ENCODE data around the gene HAPSTR1.
"Not testable (repeated sequence)": the region's sequence is repeated elsewhere in the genome, so short reads cannot be mapped to it uniquely, and the experiment has no call there.

Gene HAPSTR1

DNA sequence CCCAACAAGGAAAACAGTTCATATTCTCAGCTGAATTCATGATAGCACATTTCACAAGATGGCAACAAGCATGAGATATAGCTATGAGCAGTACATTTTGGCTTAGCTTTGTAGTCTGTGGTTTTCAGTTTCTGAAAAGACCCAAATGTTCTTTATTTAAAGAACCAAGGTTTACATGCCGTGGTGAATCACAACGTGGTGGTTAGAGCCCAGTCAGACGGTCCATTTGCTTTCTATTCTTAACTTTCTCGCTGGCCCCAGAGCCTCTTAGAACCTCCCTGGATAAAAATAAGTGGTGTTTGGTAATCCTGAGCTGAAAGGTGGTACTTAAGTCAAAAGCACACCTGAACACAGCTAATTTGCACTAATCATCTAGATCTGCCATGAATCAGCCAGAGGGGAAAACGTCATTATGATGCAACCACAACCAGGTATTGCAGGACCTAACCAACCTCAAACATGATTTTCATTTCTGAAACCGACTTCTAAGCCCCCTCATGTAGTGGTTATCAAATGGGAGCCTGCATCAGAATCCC is 18.6 kb upstream of the HAPSTR1 start:
- DNase-seq = no peak

DNA sequence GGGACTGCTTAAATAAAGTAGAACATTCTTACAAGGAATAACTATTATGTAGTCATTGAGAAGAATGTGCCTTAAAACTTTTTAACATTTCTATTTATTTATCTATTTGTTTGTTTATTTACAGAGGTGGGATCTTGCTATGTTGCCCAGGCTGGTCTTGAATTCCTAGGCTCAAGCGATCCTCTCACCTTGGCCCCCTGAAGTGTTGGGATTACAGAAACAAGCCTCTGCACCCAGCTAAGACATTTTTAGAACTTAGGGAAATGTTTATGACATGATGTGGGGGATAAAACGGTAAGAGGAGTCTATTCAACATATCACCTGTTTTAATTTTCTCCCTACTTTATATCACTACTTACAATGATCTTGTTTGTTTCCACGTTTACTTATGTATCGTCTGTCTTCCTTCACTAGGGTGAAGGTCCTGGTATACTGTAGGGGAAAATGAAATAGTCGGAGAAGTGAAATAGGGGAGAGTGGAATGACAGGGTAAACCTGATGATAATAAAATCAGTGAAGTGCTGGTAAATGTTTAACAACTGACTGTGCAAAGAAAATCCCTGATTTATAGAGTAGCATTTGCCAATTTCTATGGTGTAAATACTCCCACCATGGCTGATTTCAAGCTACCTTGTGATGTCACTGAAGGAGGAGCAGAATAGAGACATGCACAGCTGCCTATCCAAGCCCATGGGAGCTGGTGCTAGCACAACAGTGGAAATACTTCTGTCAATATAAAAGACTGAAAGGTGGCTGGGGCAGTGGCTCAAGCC is 16.0 kb upstream of the HAPSTR1 start:
- DNase-seq = no peak

DNA sequence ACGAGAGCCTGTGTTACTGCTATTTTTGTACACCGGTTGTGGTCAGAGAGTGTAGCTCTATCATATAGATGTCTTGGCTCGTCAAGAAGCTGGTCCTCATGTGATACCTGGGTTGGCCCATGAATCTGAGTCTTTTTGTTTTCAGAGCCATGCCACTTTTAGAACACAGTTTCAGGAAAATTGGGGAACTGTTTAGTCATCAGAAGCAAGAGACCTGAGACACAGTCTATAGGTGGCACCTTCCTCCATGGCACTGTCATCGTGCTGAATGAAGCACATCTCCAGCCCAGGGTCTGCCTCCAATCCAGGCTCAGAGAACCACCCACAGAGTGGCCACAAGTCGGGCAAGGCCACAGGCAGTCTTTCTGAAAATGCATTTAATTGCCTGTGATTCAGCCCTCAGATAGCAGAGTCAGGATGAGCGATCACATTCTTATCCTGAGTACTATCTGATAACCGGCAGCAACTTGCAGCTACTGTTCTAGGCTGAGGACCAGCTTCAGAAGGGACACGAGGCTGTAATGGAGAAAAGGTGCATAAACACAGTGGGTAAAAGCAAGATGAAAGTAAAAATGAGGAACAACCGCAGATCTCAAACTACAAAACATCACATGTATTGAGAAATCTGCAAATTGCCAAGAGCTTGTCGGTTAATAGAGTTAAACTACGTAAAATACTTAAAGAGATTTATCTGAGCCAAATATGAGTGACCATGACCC is 14.2 kb upstream of the HAPSTR1 start:
- no peak for DNase-seq

DNA sequence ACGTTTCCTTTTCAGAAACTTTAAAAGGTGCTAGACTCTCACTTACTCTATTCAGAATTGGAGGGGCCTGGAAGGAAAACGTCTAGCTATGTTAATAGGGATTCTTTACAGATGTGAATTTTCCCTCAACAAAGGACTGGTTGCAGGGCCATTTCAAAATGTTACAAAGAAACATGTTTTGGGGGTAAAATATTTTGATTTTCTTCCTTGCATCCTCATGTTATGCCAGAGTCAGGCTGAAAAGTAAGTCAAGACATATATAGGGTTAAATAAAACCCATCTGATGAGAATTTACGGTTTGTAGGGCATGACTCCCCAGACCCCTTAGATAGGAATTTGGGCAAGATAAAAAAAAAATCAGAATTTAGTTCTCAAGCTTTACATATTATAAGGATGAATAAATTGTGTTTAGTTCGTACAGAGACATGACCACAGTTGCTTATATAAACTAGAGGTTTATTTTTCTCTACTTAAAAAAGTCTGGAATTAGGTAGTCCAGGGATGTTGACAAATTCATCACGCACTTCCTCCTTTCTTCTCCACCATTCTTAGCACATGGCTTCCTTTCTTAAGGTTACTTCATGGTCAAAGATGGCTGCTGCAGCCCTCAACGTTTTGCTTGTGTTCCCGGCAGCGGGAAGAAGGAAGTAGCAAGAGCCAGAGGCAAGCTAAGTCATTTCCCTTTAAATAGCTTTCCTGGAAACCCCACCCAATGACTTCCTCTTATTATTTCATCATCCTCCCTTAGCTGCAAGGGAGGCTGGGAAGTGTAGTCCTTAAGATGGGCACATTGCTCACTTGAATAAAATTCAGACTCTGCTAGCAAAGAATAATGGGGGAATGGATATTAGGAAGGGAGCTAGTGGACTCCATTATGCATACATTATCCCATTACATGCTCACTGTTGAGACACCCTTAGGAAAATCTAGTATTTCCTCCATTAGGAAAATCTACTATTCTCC is 12.7 kb upstream of the HAPSTR1 start:
- not testable (repeated sequence) for DNase-seq

DNA sequence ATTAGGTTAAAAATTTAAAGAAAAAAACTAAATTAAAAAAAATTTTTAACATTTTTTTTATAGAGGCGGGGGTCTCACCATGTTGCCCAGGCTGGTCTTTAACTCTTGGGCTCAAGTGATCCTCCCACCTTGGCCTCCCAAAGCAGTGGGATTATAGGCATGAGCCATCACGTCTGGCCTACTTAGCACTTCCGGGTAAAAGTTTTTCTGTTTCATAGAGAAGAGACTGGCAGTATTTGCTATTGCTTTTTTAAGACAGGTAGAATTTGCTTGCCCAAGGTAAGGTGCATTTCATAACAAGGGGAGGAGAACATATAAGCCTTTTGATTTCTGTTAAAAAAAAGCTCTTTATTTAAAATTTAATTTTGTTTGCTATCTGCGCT is 12.0 kb upstream of the HAPSTR1 start:
- DNase-seq = no peak

DNA sequence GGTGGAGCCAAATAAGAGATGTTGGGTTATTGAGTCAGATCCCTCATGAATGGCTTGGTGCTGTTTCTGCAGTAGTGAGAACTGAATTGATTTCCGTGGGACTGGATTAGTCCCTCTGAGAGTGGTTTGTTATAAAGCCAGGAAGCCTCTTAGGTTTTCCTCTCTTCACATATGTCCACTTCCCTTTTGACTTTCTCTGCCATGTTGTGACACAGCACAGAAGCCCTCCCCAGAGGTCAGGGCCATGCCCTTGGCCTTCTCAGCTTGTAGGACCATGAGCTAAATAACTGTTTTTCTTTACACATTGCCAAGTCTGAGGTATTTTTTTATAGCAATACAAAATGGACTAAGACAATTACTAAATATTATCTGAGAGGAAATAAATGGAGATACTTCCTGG is 10.3 kb upstream of the HAPSTR1 start:
- no peak for DNase-seq

DNA sequence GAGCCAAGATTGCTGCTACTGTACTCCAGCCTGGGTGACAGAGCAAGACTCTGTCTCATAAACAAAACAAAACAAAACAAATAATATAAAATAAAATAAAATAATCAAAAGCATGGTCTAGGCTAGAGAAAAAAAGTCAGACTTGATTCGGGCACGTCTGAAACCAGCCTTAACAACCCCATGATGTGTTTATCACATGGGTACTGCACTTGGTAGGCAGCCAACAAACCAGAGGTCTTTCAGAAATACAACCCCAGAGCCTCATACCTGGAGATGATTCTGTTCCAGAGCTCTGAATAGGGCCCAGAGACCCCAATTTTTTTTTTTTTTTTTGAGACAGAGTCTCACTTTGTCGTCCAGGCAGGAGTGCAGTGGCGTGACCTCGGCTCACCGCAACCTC is 9.6 kb upstream of the HAPSTR1 start:
- DNase-seq = no peak

DNA sequence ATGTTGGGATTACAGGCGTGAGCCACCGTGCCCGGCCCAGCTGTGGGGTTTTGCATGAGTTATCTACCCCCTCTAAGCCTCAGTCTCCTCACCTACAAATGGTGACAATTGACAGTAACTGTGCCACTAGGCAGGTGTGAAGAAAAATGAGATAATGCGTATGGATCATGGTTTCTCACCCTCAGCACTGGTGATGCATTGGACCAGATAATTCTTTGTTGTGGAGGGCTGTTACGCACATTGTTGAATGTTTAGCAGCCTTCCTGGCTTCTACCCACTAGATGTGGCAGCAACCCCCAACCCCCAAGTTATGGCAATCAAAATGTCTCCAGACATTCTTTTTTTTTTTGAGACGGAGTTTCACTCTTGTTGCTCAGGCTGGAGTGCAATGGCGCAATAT is 9.0 kb upstream of the HAPSTR1 start:
- no peak for DNase-seq

DNA sequence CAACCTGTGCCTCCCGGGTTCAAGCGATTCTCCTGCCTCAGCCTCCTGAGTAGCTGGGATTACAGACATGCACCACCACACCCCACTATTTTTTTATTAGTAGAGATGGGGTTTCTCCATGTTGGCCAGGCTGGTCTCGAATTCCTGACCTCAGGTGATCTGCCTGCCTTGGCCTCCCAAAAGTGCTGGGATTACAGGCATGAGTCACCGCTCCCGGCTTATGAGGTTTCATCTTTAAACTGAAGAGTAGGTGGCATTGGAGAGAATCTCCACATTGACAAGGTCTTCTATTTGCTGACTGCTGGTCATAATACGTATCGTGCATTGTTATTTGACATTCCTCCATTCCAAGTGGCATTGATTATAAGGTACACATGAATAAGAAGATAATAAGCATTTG is 3.7 kb upstream of the HAPSTR1 start:
- not testable (repeated sequence) for DNase-seq

DNA sequence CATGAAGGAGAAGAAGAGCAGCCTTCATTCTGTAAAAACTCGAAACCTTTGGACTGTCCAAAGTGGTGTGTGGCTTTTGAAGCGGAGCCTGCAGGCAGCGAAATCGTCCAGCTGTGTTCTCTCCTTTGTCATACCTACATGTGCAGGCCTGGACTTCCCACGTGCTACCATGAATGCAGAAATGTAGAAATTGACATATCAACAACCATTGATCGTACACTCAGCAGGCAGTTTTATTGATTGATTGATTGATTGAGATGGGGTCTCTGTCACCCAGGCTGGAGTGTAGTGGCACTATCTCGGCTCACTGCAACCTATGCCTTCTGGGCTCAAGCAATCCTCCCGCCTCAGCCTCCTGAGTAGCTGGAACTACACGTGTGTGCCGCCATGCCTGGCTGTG is 2.6 kb upstream of the HAPSTR1 start:
- no peak for DNase-seq

DNA sequence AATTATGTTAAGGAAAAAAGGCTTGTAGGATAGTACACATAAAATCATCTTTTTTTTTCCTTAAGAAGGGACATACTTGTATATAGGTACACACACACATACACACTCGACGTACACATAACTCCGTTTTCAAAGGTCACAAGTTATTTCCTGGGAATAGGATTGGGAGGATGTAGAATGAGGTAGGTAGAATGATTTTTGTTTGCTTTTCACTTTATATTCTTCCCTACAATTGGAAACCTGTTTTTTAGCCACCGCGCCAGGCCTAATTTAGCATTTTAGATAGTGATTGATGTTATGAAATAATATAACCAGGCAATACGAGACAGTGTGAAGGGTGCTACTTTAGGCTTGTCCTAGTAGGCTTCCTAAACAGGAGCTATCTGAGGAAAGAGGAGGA is 1.8 kb upstream of the HAPSTR1 start:
- no peak for DNase-seq

DNA sequence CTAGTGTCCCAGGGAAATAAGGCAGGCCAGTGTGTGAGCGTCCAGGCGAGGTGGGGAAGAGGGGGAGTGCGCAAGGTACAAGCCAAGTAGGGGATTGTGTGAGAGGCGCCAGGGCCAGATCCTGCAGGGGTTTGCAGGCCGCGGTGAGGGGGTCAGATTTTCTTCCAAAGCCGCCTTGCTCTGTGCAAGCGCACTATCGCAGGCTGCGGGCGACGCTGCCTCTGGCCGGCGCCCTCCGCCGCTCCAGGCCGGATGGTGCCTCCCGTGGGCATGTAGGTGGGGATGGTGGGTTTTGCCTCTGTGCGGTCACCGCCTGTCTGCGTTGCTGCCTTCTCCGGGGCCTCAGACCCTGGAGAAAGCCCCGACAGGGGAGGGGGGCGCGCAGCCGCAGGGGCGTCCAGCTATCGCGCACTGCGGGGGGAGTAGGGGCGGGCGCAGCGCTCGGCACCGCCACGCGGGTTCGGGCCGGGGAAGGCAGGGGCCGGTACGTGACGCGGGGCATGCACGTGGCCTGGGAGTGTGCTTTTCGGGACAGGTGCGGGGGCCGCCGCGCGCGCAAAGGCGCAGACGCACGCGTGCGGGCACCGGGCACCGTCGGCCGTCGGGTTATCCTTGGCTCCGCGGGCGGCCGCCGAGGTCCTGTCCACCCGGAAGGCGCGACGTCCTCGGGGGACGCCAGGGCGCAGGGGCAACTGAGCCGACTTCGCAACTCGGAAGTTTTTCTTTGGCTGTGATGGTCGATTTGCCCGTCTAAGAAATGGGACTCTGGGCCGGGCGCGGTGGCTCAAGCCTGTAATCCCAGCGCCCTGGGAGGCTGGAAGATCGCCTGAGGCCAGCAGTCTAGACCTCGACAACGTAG is 1.1 kb upstream of the HAPSTR1 start:
- no peak for DNase-seq

DNA sequence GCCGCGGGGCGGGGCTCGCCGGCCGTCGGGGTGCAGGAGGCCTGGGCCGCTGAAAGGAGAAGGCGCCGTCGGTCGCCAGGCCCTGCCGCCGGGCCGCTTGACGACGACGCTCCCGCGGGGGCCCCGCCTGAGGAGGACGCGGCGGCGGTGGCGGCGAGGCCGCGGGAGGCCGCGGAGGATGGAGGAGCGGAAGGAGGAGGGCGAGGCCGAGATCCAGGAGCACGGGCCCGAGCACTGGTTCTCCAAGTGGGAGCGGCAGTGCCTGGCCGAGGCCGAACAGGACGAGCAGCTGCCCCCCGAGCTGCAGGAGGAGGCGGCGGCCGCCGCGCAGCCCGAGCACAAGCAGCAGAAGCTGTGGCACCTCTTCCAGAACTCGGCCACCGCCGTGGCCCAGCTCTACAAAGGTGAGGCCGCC is 430 bp downstream of the HAPSTR1 start:
- no peak for DNase-seq

DNA sequence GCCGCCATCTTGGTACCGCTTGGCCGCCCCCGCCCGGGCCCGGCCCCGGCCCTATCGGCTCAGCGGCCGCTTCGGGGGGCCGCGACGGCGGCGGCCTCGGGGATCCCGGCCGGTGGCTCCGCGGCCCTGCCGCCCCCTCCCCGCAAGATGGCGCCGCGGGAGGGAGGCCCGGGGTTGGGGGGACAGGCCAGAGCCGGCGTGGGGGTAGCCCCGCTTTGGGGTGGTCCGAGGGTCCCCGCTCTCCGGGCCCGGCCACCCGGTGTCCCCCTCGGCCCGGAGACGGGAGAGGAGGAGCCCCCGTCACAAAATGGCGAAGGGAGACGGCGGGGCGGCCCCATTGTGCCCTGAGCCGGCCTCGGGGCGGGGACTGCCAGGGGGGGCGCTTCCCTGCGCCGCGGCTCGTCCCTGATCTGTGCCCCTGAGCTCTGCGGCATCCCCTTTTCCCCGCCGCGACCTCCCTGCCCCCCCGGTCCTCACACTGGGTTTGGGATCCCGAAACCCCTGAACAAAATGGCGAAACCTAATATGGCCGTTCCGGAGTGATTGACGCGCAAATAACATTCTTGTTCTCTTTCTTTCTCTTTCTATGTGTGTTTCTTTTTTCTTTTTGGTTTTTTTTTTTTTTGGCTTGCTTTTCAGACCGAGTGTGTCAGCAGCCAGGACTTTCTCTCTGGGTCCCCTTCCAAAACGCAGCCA is 986 bp downstream of the HAPSTR1 start:
- no peak for DNase-seq

DNA sequence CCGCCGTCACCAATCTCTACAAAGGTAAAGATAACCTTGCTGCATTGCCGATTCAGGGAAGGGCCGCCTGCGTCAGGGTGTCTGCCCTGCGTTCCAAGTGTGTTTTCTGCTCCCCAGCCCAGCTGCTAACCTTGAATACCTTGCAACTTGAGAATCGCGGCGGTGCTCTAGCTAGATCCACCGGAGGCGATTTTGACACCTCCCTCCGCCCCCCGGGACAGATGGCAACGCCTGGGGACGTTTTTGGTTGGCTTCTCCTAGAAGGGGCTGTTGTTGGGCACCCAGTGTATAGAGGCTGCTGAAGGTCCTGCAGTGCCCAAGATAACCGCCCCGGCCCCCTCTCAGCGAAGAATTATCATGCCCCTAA is 1.5 kb downstream of the HAPSTR1 start:
- DNase-seq = peak; percentile 16

DNA sequence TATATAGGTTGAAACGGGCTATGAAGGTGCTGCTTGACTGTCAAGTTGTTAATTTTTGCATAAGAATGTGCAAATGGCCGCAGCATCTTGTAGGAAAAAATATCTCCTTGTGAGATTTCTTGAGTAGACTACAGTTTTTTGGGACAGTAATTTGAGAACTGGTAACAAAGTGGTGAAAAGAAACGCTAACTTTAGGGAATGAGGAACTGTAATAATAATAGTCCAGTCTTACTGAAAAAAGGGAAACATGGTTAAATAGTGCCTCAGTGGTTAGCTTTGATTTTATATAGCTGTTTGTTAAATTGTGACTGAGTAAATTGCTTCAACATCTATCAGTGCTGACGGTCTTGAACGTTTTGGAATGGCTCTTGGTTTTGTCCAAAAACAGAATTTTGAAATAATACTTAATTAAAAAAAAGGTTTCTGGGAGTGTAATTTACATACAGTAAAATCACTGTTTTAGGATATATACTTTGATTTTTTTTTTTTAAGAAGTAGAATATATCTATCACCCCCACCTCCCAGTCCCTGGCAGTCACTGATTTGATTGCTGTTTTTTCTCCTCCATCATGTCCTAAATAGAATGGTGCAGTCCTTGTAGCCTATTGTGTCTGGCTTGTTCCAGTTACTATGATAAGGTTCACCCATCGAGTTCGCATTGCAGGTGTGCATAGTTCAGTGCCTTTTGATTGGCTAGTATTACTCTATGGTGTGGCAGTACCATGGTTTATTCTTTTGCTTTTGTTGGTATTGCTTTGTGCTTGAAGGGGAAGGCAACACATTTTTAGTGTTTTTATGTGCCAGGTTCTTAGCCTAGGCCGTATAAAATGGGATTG is 2.8 kb downstream of the HAPSTR1 start:
- no peak for DNase-seq

DNA sequence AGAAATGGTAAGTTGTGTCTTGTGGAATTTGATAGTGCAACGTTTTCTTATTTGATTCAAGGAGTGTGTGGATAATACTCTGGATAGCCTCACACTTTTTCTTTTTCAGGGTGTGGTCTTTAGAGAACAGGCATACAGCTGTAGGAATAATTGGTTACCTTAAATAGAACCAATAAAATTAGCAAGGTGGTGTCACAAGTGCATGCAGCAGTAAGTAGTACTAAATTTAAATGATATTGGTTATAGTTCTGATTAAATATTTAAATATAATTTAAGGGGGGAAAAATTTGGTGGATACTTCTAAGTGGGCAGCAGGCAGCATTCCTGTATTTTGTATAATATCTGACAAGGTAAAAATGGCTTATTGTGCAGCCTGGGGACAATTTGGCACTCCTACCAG is 3.7 kb downstream of the HAPSTR1 start:
- DNase-seq = no peak

DNA sequence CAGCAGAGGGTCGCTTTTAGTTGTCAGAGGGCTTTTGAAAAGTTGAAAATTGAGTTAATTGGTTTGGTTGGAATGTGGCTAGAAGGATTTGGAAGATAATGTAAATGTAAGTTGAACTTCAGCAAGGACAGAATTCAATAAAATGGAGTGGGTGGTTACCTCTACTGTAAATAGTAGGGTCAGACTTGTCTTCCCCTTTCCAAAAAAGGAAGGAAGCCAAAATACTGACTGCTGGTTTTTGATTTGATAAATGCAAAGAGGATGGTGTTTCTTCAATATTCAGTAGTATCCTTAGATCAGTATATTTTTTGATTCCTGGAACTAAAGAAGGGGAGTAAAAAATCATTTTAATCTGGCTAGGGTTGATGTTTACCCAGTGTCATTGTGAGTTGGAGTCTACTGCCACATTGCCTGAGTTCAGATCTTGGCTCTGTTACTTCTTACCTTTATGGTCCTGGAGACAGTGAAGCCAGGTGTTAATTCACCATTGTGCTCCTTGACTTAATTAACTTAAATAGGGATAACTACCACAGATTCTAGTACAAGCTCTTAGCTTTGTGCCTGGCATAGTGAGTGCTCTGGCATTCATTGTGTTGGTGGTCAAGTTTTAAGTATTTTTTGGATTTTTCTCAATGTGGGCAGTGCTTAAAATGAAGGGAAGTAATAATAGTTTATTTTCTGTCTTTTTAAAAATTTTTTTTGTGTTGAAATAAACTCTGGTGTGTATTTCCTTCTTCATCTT is 4.4 kb downstream of the HAPSTR1 start:
- no peak for DNase-seq

DNA sequence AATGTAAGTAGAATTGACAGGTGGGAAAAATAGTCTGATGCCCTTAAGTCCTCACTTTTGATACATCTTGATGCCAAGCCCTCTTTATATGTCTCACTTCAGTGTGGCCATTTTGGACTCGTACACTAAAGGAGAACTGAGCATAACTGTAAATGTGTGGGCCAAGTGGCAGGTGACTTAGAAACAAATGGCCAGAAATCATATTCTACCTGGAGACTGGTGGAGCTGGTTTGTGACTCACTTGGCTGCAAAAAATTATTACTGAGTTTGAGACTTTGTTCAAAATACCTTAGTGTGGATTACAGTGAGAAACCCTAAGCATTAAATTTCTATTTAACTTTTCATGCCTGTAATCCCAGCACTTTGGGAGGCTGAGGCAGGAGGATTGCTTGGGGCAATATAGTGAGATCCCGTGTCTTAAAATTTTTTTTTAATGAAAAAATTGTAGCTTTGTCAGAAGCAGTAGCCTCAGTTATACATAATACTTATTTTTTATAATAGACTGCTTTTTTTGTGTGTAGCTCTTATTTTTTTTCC is 5.0 kb downstream of the HAPSTR1 start:
- no peak for DNase-seq
